Hippocampal formation (tissue), 2 donors: ENCODE results near the gene SNCAIP.

ENCODE experiments used
- DNase-seq, 2 donors: peaks; one replicate each; lab custom pipeline; 2025; lab: John Stamatoyannopoulos, UW

The SNCAIP gene

DNA sequence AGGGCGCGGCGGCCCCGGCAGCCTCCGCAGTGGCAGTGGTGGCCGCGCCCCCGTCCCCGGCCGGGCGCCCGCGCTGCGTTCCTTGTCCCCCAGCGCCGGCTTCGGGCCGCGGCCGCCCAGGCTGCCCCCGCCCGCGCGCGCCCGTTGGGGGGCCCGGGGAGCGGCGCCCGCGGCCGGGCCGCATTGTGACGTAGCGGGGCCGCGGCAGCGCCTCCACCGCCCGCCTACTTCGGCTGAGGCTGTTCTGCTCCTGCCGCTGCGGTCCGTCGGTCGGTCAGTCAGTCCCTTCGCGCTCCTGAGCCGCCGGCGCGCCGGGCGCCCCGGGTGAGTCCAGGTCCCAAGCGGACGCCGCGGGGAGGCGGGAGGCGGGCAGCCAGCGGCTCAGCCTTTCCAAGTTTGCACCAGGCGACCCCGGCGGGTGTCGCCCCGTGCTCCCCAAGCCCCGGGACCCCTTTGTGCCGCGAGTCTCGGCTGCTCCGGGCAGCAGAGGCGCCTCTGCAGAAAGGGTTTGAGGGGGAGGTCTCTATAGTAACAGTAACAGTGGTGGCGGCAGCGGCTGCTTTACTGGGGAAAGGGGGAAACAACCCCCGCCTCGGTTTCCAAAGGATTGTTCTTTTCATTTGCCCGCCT lies at the start of gene SNCAIP:
Gene SNCAIP, plus strand, starts transcription at position 277 of the 630 bp plus-strand sequence. CDS start 78,898 bp downstream, outside the sequence.
- peak; percentile 31 for DNase-seq

DNA sequence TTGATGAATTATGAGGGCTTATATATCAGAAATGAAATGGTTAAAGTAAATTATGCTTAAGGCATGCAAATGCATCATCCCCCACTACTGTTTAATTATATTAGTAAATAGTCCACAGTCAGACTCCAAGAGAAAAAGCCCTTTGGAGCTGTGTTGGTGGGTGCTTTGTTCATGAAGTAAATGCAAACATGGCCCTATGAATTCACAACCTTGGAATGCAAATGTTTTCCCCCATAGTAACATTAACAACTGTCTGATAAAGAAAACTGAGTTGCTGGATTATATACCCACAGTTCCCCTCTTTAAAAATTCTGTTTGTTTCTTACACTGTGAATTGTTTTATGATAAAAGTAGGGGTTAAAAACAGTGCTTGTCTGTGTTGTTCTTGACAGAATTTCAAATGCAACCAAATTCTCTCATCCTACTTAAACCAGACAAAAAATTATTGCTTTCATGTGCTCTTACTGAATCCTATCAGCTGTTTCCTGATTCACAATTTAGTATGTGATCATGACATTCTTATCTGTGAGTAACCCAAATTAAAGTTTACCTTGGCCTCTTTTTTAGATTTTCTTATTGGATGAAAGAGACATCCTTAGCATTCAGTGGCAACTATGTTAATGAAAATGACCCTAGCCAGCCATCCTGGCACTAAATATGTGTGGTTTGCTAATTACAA lies 48.5 kb upstream of the SNCAIP start:
- DNase-seq, result no peak

DNA sequence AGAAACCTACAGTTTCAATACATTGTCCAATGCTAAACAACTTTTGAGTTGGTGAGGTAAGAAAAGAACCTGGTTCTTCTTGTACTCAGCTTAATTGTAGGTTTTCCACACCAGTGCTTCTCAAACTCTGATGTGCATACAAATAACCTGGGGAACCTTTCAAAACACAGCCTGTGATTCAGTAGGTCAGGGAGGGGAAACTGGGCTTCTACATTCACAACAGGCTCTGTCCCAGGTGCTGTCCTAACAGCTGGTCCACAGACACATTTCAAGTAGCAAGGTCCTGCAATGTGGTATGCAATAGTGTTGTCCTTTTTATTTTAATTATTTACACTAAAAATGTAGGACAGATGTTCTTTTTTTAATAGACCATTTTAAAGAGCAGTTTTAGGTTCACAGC lies 47.4 kb upstream of the SNCAIP start:
- no peak for DNase-seq

DNA sequence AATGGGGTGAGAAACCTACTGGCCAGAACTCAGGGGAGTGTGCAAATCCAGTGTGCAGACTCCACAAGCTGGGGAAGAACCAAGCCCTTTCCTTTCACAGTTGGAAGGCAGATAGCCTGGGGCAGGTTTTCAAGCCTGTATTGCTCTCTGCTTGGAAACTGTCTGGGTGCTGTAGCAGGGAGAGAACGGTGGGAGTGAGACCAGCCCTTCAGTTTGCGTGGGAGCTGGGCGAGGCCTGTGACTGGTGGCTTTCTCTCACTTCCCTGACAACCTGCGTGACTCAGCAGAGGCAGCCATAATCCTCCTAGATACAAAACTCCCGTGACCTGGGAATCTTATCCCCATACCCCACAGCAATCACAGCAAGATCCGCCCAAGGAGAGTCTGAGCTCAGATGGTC lies 44.9 kb upstream of the SNCAIP start:
- DNase-seq, result no peak

DNA sequence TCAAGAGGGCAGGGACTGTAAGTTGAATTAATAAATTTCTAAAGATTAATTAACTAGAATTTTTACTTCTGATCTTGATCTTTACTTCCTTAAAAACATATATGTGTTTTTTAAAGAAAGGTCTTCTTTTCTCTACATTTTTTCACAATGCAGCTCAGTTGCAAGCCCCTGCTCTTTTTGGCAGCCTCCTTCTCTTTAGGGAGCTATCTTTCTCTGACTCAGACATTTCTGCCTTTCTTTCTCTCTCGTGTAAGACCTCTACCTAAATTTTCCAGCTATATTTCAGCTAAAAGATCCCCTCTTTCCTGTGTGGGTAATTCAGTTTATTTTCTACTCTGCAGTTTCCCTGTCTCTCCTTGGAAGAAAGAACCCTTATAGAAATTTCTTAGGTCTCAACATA lies 38.3 kb upstream of the SNCAIP start:
- DNase-seq, result no peak

DNA sequence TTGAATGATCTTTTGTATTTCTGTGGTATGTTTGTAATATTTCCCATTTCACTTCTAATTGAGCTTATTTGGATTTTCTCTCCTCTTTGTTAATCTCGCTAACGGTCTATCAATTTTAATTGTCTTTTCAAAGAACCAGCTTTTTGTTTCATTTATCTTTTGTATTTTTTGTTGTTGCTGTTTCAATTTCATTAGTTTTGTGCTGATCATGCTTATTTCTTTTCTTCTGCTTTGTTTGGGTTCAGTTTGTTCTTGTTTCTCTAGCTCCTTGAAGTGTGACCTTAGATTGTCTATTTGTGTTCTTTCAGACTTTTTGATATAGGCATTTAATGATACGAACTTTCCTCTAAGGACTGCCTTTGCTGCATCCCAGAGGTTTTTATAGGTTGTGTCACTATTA lies 28.4 kb upstream of the SNCAIP start:
- DNase-seq, result no peak

DNA sequence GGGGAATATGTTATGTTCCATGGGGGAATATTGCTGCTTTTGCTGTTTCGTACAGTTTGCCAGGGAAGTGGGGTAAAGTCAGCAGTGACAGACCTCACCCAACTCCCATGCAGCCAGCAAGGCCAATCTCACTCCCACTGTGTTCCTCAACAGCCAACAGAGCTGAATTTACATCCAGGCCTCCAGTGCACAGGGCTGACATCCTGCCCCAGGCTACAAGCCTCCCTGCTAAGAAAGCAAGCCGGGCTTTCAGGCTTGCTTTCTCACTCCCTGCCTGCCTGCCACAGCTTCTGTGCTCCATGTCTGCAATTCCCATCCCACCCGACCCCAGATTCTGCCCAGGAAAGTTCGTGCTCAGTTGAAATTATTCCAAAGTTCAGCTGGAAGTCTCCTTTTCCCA lies 25.5 kb upstream of the SNCAIP start:
- DNase-seq, result no peak

DNA sequence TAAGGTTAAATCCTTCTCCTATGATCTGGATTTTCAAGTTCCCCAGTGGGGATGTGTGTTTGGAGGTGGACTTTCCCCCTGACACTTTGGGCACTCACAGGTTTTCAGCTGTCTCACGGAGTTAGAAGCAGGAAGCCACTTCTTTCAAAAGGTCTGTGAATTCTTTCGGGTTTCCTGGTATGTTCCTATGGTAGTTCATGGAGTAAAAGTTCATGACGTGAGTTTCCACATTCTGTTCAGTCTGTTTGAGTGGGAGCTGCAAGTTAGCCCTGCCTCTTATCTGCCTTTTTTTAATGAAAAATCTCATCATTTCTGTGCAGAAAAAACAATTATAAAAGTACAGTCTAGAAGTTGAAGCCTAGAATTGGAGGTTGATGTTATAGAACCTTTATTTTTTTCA lies 24.9 kb upstream of the SNCAIP start:
- no peak for DNase-seq

DNA sequence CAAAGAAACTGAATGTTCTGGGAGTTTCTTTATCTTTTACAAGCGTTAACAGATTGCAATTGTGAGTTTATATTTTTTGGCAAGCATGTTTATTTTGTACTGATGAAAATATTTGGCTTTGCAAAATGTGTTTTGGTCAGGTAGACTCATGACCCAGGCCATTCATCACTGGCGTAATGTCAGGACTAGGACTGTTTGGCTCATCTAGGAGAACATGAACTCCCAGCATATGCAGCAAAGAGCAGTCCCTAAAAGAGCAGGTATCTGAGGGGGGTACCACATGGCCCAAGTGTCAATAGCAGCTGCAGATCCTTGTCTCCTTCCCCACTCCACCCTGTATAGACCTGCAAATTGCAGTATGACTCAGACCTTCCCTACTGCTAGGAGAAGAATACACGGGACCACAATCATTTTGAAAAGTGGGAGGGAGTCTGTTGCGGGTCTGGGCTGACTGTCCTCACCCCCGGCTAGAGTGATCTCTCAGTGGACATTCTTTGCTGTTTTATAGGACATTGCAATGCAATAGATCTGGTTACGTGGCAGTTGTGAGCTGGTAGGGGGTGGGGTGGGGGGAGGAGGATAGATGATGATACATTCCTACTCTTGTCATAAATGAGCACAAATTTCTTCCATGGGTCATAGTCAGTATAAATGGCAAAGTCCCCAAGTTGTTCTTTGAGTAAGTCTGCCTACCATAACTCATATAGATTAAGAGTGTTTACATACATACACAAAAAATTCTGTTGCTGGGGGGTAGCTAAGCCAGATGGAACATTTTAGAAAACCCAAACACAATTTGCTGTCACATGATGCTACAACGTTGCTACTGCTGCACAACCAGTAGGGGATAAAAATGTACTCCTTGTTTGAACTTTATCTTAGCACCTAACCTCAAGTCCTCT lies 20.8 kb upstream of the SNCAIP start:
- no peak for DNase-seq

DNA sequence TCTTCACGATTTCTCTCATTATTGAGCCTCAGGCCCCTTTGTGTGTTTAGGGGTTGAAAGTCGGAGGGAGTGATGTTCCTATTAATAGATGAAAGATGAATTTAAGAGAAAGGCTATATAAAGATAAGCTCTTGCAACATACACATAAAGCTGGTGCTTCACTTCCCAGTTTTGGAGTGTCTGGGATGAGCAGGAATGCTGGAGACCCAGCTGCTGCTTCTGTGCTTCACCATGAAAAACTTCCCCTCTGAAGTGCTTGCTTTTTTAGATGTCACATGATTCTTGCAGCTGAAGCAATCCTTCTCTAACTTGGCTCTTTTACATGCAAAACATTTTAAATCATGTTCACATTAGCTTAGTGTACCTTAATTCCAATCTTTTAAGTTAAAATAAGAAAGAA lies 19.7 kb upstream of the SNCAIP start:
- DNase-seq, result no peak

DNA sequence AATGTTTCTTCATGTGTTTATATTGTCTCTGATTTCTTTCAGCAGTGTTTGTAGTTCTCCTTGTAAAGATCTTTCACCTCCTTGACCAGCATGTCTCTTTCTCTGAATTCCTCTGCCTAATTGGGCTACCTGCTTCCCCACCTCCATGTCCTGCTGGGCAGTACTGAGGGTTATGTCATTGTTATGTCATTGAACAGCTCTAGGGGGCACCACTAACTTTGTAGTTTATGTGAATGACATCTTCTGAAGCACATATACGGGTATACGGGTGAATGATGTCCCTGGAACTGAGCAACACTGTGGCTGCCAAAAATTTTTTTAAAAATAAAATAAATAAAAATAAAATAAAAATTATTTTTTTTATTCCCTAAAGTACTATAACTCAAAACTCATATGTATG lies 16.9 kb upstream of the SNCAIP start:
- no peak for DNase-seq

DNA sequence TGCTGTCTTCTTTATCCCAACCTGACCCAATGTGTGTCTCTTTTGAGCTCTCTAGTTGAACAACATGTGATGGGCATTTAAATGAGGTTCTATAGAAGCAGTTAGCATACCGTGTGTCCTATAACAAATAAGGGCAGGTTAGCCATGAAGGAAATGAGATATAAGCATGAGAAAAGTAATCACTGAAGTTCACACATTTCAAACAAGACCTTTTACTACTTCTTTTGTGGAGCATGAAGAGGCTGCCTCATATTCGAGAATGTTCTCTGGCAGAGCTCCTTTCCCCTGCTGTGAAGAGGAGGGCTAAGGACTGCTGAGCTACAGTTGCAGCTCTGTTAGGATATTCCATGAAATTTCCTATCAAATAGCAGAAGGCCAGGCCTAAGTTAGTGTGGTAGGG lies 15.2 kb upstream of the SNCAIP start:
- no peak for DNase-seq

DNA sequence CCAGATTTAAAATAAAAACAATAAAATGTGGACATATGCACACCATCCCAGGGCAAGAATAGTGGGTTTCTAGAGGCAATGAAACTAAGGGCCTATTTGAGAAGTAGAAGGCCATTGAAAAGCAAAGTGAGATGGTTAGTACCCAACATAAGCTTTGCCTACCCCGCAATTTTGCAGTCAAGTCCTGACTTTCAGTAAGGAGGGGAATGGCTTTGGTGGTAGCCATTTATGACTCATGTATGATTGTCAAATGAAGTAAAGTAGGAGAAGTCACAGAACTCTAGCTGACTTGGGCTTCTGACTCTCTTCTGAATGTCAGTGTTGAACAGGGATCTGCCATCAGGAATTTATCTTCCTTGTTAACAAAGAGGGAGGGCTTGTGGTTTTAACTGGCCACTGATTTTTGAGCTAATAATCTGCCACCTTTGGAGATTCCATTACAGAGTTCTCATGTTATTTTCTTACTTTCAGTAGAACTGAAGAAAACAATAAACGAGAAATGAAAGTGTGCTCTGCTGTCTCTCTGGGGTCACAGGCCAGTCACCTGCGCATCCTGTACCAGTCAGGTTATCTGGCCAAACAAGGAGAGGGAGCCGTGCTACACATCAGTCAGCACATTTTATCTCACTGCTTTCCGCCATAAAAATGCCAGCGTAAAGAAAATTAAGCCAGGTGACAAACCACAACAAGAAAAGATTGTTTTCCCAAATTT lies 14.3 kb upstream of the SNCAIP start:
- no peak for DNase-seq

DNA sequence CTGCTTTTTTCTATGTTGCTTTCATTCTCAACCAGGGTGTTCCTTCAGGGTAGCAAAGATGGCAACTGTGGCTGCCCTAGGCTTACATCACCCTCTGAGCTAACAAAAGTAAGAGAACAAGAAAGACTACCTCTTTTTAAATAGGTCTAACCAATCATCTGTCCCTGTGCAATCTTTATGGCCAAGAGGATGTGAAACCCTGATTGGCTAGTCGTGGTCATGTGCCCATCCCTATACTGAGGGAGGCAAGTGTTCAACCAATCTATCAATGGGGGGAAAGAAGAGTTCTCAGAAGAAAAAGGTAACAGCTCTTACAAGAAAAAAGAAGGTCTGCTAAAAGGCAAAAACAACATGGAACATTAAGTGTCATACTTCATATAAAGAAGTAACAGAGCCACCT lies 11.7 kb upstream of the SNCAIP start:
- no peak for DNase-seq

DNA sequence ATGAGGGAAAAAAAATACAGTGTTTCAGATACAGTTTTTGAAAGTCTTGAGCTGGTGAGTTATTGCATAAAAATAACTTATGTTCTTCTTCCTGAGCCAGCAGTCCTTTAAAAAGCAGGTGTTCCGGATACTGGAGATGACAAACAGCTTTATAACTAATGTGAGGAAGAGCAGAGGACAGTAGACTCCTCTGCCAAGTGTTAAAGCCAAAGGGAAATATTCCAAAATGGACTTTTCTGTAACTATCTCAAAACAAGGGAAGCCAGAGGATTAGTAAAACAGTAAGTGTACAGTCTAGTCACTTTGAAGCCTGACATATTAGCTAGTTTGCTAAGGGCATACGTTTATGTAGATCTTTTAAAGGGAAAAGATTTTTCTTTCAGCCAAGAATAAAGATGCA lies 11.0 kb upstream of the SNCAIP start:
- no peak for DNase-seq

DNA sequence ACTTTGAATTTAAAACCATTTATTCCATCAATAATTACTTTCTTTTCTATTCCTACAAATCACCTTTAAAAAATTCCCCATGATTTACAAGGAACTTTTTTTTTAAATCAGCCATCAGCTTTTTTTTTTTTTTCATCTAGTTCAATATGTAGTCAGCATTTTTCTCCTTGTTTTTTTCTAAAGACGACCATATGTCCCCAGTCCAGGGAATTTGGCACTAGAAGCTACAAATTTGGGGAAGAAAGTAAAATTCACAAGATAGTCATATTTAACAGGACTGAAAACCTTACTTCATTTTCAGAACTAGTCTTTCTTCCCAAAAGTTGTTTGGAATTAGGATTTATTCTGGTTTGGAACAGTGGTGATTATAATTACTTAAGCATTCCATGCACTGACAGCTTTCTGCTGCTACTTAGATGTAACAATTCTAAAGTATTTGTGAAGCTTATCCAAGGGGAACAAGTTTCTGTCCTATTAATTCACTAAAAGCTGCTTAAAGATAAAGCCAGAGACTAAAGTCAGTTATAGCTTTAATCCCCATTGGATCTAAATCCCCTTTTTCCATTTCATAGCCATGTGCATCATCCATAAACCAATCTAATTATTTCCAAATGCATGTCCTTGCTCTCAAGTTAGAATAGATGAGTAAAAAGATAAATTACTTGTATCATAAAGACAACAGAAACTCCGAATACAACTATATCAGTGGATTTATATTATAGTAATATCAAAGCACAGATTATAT lies 7.4 kb upstream of the SNCAIP start:
- no peak for DNase-seq

DNA sequence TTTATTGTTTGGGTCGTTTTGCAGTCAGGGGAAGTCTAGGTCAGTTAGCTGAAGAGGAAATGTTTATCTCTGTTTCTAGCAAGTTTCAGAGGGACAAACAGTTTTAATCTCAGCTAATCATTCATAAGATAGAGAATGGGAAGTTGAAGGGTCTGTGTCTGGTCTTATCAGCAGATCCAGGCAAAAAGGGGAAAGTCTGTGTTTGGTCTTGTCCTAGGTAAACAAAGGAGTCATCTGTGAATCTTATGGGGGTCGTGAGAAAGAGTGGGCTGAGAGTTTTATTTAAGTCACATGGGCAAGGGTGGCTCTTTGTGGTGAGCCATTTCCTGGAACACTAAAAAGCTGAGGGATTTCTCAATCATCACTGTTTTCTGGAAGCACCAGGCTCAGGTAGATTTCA lies 5.6 kb upstream of the SNCAIP start:
- no peak for DNase-seq

DNA sequence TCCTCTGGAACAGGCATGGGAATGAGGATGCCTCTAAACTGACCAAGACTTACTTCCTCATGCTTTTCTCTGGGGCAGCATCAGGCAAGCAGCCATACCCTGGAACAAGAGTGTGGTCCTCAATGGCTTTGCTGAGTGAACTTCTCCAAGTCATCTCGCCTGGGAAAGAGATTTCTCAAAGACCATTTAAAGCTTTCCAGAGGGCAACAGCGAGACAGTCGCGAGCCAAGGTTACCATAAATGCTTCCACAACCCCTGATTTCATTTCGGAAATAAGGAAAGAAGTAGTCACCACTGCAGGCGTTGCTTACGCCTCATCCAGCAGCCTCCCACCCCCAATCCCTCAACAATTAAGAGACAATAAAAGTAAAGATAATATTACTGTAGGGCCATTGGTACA lies 1.1 kb upstream of the SNCAIP start:
- no peak for DNase-seq

DNA sequence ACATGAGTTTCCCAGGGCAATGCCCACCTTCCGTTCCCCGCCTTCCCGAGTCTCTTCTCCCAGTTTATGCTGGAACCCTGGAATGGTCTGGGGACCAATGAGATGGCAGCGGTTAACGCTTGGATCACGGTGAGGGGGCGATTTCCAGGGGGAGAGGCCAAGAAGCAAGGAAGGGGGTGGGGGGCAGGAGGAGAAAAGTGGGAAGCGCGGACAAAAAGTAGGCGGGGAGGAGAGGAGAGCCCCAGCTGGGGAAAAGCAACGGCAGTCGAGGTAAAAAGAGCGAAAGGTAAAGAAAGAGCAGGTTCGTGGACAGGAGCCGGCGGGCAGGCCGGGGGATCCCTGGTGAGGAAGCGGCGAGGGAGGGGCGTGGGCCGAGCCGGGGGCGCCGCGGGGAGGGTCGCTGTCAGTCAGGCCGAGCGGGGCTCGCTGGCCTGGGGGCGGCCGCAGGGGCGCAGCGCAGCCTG lies 508 bp upstream of the SNCAIP start:
- DNase-seq, result no peak

DNA sequence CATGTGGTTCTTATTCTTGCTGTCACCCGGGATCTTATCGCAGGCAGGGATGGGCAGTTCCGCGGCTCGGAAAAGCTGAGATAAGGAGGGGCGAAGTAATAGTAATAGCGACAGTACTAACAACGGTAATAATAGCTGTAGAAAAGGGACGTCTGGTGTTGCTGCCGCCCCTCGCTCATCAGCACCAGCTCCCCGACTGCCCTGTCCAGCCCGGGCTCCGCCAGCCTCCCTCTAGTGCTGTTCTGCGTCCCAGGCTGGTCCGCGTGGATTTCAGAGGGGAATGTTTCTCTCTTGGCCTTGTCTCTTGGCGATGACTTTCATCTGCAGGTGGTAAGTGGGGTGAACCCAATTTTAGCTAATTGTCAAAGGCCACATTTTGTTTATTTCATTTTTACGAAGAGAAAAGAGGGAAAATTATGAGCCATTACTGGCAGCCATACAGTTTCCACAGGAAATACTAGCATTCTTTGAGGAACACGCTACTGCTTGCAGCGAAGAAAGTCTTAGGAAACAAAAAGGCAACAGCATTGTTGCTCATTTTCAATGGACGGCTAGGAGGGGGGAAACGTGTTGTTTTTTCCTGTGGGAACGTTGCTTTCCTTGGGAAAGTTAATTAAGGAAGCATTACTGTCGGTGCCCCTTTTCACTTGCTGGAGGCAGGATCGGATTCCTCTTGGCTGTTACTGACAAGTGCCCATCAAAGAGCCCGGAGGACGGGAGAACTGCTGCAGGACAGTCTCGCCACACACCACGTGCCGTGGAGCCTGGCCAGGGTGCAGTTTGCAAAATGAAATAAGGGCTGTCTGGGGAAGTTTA lies 762 bp downstream of the SNCAIP start:
- DNase-seq, result no peak

DNA sequence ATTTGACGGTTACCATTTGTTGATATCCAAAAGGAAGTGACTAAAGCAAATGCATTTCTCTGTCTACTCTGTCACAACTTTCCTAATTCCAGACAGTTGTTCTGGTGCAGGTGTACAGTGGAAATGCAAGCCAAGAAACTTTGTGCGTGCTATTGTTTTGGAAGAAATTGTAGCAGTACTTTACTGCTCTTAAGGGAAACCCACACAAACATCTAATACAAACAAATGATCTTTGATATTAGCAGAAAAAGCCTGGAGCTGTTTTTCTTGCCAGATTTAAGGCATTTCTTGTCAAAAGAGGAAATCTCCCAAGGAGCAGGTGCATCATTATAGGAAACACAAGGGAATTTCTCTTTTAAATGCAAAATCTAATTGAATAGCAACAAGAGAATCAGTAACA lies 2.0 kb downstream of the SNCAIP start:
- DNase-seq, result no peak
